Thyroid gland (tissue), 4 donors: ENCODE results near the gene KRTAP12-3.

Experiments
- CTCF ChIP-seq, 6 experiments: fragments of 200-600 bp in 3 of 6; fragments of 450-650 bp in 3 of 6; sonication (generic) in 3 of 6; IDR thresholded peaks; one replicate each; pipeline ENCODE4 v1.5.1; 2016 to 2019; ENCODE audit warnings: antibody characterized with exemption in 6 of 6, mild to moderate bottlenecking in 2 of 6, inconsistent platforms in 1 of 6, moderate library complexity in 1 of 6
- POLR2A ChIP-seq, 2 donors: fragments of 450-650 bp; IDR thresholded peaks; one replicate each; pipeline ENCODE4 v1.6.1; 2017; ENCODE audit warnings: antibody characterized with exemption in 2 of 2, mild to moderate bottlenecking in 2 of 2, moderate library complexity in 1 of 2

DNA sequence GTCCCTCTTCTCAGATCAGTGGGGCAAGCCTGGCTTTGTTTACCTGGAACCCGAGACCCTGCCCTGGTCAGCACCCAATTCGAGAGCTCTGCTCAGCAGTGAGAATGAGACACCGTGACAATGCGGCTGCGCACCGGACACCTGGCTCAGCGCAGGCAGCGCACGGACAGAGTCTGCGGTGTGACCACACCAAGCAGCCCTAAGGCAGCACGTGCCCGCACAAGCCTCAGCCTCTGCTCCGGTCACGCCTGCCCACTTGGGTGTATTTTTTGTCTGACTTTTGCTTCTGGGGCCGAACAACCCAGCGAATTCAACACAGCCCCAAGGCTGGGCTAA is 41.2 kb upstream of the KRTAP12-3 start:
- TF ChIP-seq CTCF (IDR thresholded peaks at IDR 0.05) (no peak), POLR2A (IDR thresholded peaks at IDR 0.05) (no peak)
